Panc1 (cell line): ENCODE data around the gene GALNTL6. TPM values are rescaled to one million over a fixed set of nuclear protein-coding genes. Genes with fewer than 3 reads are reported as not detected.

ENCODE experiments used
- ATAC-seq: fragments of 200-7000 bp; cut with Tn5 transposase; 2 replicates; pipeline ENCODE4 v1.9.1; 2020; ENCODE audit warnings: mild to moderate bottlenecking, moderate library complexity
- BruUV-seq: library from RNA; stranded (reverse); fragments of 400-500 nt; replicated peaks from 2 replicates; lab custom pipeline; 2021; lab: Mats Ljungman, UMichigan
- CTCF ChIA-PET: fragments of 300-600 bp; sonication (Branson Sonifier 250); formaldehyde crosslinking; loops from one replicate; lab custom pipeline; 2022; ENCODE audit warnings: antibody characterized with exemption; lab: Charles Lee
- POLR2A ChIA-PET: fragments of 300-600 bp; sonication (Branson Sonifier 250); formaldehyde crosslinking; loops from one replicate; lab custom pipeline; 2022; ENCODE audit warnings: antibody characterized with exemption; lab: Charles Lee
- DNase-seq: peaks from one replicate; pipeline ENCODE4 v3.0.0-alpha.2; 2010; ENCODE audit warnings: low read depth, low spot score
- H3K27ac ChIP-seq: 2 replicates; pipeline ENCODE4 v1.5.1; 2011; ENCODE audit warnings: mild to moderate bottlenecking, low read length, inconsistent platforms
- H3K27me3 ChIP-seq: fragments of 200-500 bp; sonication (Bioruptor generic); 2 replicates; pipeline ENCODE4 v1.6.0; 2014; ENCODE audit warnings: low read length, inconsistent platforms; ENCODE audit not compliant: control insufficient read depth, insufficient read depth
- H3K36me3 ChIP-seq: fragments of 200-500 bp; sonication (Bioruptor generic); 2 replicates; pipeline ENCODE4 v1.5.1; 2014; ENCODE audit warnings: inconsistent platforms, mild to moderate bottlenecking, low read length, moderate library complexity; ENCODE audit not compliant: control insufficient read depth, insufficient read depth
- H3K4me1 ChIP-seq: 2 replicates; pipeline ENCODE4 v1.5.1; 2011; ENCODE audit warnings: inconsistent platforms, mild to moderate bottlenecking, low read length, moderate library complexity; ENCODE audit not compliant: control insufficient read depth, insufficient read depth
- H3K4me3 ChIP-seq, 2 experiments: 2 replicates each; pipeline ENCODE4 v1.5.1; 2011 to 2012; ENCODE audit warnings: low read depth in 2 of 2, low read length in 2 of 2, mild to moderate bottlenecking in 2 of 2, inconsistent platforms in 1 of 2, moderate library complexity in 1 of 2
- H3K9me3 ChIP-seq: fragments of 200-500 bp; sonication (Bioruptor generic); 2 replicates; pipeline ENCODE4 v1.5.1; 2014; ENCODE audit warnings: low read depth, mild to moderate bottlenecking, inconsistent platforms, low read length, moderate library complexity; ENCODE audit not compliant: control insufficient read depth, insufficient read depth
- CTCF ChIP-seq: fragments of 450-650 bp; IDR thresholded peaks from 2 replicates; pipeline ENCODE4 v1.5.1; 2017; ENCODE audit warnings: mild to moderate bottlenecking
- POLR2AphosphoS5 ChIP-seq: IDR thresholded peaks from 2 replicates; pipeline ENCODE4 v1.6.1; 2012; ENCODE audit warnings: mild to moderate bottlenecking, low read depth, low read length, moderate library complexity
- SIN3A ChIP-seq: IDR thresholded peaks from 2 replicates; pipeline ENCODE4 v1.6.1; 2012; ENCODE audit warnings: low read depth, mild to moderate bottlenecking, low read length, moderate library complexity, borderline replicate concordance; ENCODE audit not compliant: insufficient read depth
- TCF7L2 ChIP-seq: IDR thresholded peaks from 2 replicates; pipeline ENCODE4 v1.6.1; 2011; ENCODE audit warnings: mild to moderate bottlenecking, low read depth, low read length, inconsistent platforms
- in situ Hi-C: cut with HindIII; loops from 2 replicates; pipeline ENCODE4 v1.10.0; 2016; ENCODE audit warnings: low sequenced_read_pairs, low pct_unique_long_range_greater_than_20kb
- intact Hi-C: fragments of 100-400 bp; cut with micrococcal nuclease; formaldehyde crosslinking; loops from one replicate; pipeline ENCODE4 v1.10.0; 2022; ENCODE audit not compliant: unreplicated experiment
- total RNA-seq: library from RNA; stranded (reverse); gene quantifications from one replicate; pipeline ENCODE4 v1.2.1, GENCODE V29; 2021; ENCODE audit not compliant: unreplicated experiment
- TF ChIP-seq, protein P1 (sequence below), 2 experiments: IDR thresholded peaks; 2 replicates each; pipeline ENCODE4 v1.6.1; 2011 to 2012; ENCODE audit warnings: low read depth in 2 of 2, control low read depth in 1 of 2, low read length in 1 of 2, mild to moderate bottlenecking in 1 of 2, moderate library complexity in 1 of 2; ENCODE audit not compliant: insufficient read depth in 1 of 2

GALNTL6 gene
- total RNA-seq, 1 experiment from 2014 or later = not detected

- DNase-seq = no peak
- H3K27ac ChIP-seq = no peak overlapping the region
- BruUV-seq = no TSS peak
- no peaks in the 10 kb centered on the region for H3K4me1 ChIP-seq
- no peak for ATAC-seq
- TF ChIP-seq SIN3A (no peak), TCF7L2 (no peak), POLR2AphosphoS5 (no peak), CTCF (no peak)
- TF ChIP-seq, protein P1, sequence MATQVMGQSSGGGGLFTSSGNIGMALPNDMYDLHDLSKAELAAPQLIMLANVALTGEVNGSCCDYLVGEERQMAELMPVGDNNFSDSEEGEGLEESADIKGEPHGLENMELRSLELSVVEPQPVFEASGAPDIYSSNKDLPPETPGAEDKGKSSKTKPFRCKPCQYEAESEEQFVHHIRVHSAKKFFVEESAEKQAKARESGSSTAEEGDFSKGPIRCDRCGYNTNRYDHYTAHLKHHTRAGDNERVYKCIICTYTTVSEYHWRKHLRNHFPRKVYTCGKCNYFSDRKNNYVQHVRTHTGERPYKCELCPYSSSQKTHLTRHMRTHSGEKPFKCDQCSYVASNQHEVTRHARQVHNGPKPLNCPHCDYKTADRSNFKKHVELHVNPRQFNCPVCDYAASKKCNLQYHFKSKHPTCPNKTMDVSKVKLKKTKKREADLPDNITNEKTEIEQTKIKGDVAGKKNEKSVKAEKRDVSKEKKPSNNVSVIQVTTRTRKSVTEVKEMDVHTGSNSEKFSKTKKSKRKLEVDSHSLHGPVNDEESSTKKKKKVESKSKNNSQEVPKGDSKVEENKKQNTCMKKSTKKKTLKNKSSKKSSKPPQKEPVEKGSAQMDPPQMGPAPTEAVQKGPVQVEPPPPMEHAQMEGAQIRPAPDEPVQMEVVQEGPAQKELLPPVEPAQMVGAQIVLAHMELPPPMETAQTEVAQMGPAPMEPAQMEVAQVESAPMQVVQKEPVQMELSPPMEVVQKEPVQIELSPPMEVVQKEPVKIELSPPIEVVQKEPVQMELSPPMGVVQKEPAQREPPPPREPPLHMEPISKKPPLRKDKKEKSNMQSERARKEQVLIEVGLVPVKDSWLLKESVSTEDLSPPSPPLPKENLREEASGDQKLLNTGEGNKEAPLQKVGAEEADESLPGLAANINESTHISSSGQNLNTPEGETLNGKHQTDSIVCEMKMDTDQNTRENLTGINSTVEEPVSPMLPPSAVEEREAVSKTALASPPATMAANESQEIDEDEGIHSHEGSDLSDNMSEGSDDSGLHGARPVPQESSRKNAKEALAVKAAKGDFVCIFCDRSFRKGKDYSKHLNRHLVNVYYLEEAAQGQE (IDR thresholded peaks at IDR 0.05; ENCODE audit: insufficient read depth in 1 of 2, low read depth in 2 of 2, low read length in 1 of 2) = no peak
- no peaks in the 10 kb centered on the region for H3K9me3 ChIP-seq
- no peaks in the 10 kb centered on the region for H3K36me3 ChIP-seq
- POLR2A ChIA-PET = no interaction called here
- no peaks in the 10 kb centered on the region for H3K27me3 ChIP-seq
- no peak overlapping the region for H3K4me3 ChIP-seq
- intact Hi-C loops = no loop called here
- in situ Hi-C loops = no loop called here
- CTCF ChIA-PET = no interaction called here
Measured at GRCh38 chr4:171985129-171985528, 171.9 kb downstream of the GALNTL6 start.

- no peak overlapping the region for H3K4me3 ChIP-seq
- ATAC-seq = no peak
- in situ Hi-C loops = no loop called here
- no peaks in the 10 kb centered on the region for H3K9me3 ChIP-seq
- no peak overlapping the region for H3K27ac ChIP-seq
- POLR2A ChIA-PET = no interaction called here
- H3K36me3 ChIP-seq = no peaks in the 10 kb centered on the region
- BruUV-seq = no TSS peak
- no peaks in the 10 kb centered on the region for H3K27me3 ChIP-seq
- no peaks in the 10 kb centered on the region for H3K4me1 ChIP-seq
- CTCF ChIA-PET = no interaction called here
- intact Hi-C loops = no loop called here
- no peak for TF ChIP-seq POLR2AphosphoS5
- TF ChIP-seq CTCF = no peak
- TF ChIP-seq SIN3A = no peak
- TF ChIP-seq, protein P1 (IDR thresholded peaks at IDR 0.05; ENCODE audit: insufficient read depth in 1 of 2, low read depth in 2 of 2, low read length in 1 of 2) = no peak
- no peak for TF ChIP-seq TCF7L2
- no peak for DNase-seq
Measured at GRCh38 chr4:171993247-171993646, 180.0 kb downstream of the GALNTL6 start.
